Panc1 (cell line): Measurements from ENCODE around the gene GPR25. TPM values are rescaled to one million over a fixed set of nuclear protein-coding genes. Genes with fewer than 3 reads are reported as not detected.

ENCODE experiments used
- ATAC-seq: fragments of 200-7000 bp; cut with Tn5 transposase; 2 replicates; pipeline ENCODE4 v1.9.1; 2020; ENCODE audit warnings: mild to moderate bottlenecking, moderate library complexity
- BruUV-seq: library from RNA; stranded (reverse); fragments of 400-500 nt; replicated peaks from 2 replicates; lab custom pipeline; 2021; lab: Mats Ljungman, UMichigan
- CTCF ChIA-PET: fragments of 300-600 bp; sonication (Branson Sonifier 250); formaldehyde crosslinking; loops from one replicate; lab custom pipeline; 2022; ENCODE audit warnings: antibody characterized with exemption; lab: Charles Lee
- POLR2A ChIA-PET: fragments of 300-600 bp; sonication (Branson Sonifier 250); formaldehyde crosslinking; loops from one replicate; lab custom pipeline; 2022; ENCODE audit warnings: antibody characterized with exemption; lab: Charles Lee
- DNase-seq: peaks from one replicate; pipeline ENCODE4 v3.0.0-alpha.2; 2010; ENCODE audit warnings: low read depth, low spot score
- H3K27ac ChIP-seq: 2 replicates; pipeline ENCODE4 v1.5.1; 2011; ENCODE audit warnings: mild to moderate bottlenecking, low read length, inconsistent platforms
- H3K27me3 ChIP-seq: fragments of 200-500 bp; sonication (Bioruptor generic); 2 replicates; pipeline ENCODE4 v1.6.0; 2014; ENCODE audit warnings: low read length, inconsistent platforms; ENCODE audit not compliant: control insufficient read depth, insufficient read depth
- H3K36me3 ChIP-seq: fragments of 200-500 bp; sonication (Bioruptor generic); 2 replicates; pipeline ENCODE4 v1.5.1; 2014; ENCODE audit warnings: inconsistent platforms, mild to moderate bottlenecking, low read length, moderate library complexity; ENCODE audit not compliant: control insufficient read depth, insufficient read depth
- H3K4me1 ChIP-seq: 2 replicates; pipeline ENCODE4 v1.5.1; 2011; ENCODE audit warnings: inconsistent platforms, mild to moderate bottlenecking, low read length, moderate library complexity; ENCODE audit not compliant: control insufficient read depth, insufficient read depth
- H3K4me3 ChIP-seq, 2 experiments: 2 replicates each; pipeline ENCODE4 v1.5.1; 2011 to 2012; ENCODE audit warnings: low read depth in 2 of 2, low read length in 2 of 2, mild to moderate bottlenecking in 2 of 2, inconsistent platforms in 1 of 2, moderate library complexity in 1 of 2
- H3K9me3 ChIP-seq: fragments of 200-500 bp; sonication (Bioruptor generic); 2 replicates; pipeline ENCODE4 v1.5.1; 2014; ENCODE audit warnings: low read depth, mild to moderate bottlenecking, inconsistent platforms, low read length, moderate library complexity; ENCODE audit not compliant: control insufficient read depth, insufficient read depth
- CTCF ChIP-seq: fragments of 450-650 bp; IDR thresholded peaks from 2 replicates; pipeline ENCODE4 v1.5.1; 2017; ENCODE audit warnings: mild to moderate bottlenecking
- POLR2AphosphoS5 ChIP-seq: IDR thresholded peaks from 2 replicates; pipeline ENCODE4 v1.6.1; 2012; ENCODE audit warnings: mild to moderate bottlenecking, low read depth, low read length, moderate library complexity
- REST ChIP-seq, 2 experiments: IDR thresholded peaks; 2 replicates each; pipeline ENCODE4 v1.6.1; 2011 to 2012; ENCODE audit warnings: low read depth in 2 of 2, control low read depth in 1 of 2, low read length in 1 of 2, mild to moderate bottlenecking in 1 of 2, moderate library complexity in 1 of 2; ENCODE audit not compliant: insufficient read depth in 1 of 2
- SIN3A ChIP-seq: IDR thresholded peaks from 2 replicates; pipeline ENCODE4 v1.6.1; 2012; ENCODE audit warnings: low read depth, mild to moderate bottlenecking, low read length, moderate library complexity, borderline replicate concordance; ENCODE audit not compliant: insufficient read depth
- TCF7L2 ChIP-seq: IDR thresholded peaks from 2 replicates; pipeline ENCODE4 v1.6.1; 2011; ENCODE audit warnings: mild to moderate bottlenecking, low read depth, low read length, inconsistent platforms
- in situ Hi-C: cut with HindIII; loops from 2 replicates; pipeline ENCODE4 v1.10.0; 2016; ENCODE audit warnings: low sequenced_read_pairs, low pct_unique_long_range_greater_than_20kb
- intact Hi-C: fragments of 100-400 bp; cut with micrococcal nuclease; formaldehyde crosslinking; loops from one replicate; pipeline ENCODE4 v1.10.0; 2022; ENCODE audit not compliant: unreplicated experiment
- total RNA-seq: library from RNA; stranded (reverse); gene quantifications from one replicate; pipeline ENCODE4 v1.2.1, GENCODE V29; 2021; ENCODE audit not compliant: unreplicated experiment

Gene GPR25
- total RNA-seq, 1 experiment from 2014 or later: not detected

GRCh38 chr1:200905411-200906052 is 32.8 kb downstream of the GPR25 start:
- POLR2A ChIA-PET: no interaction called here

GRCh38 chr1:200906491-200906890 is 33.7 kb downstream of the GPR25 start:
- CTCF ChIA-PET: no interaction called here
- TF ChIP-seq REST (IDR thresholded peaks at IDR 0.05; ENCODE audit: insufficient read depth in 1 of 2, low read depth in 2 of 2, low read length in 1 of 2): no peak
- TF ChIP-seq CTCF: no peak
- no peak for TF ChIP-seq TCF7L2
- TF ChIP-seq POLR2AphosphoS5: no peak
- no peak for TF ChIP-seq SIN3A

More at GRCh38 chr1:200905411-200906052, 32.8 kb downstream of the GPR25 start:
- no peaks in the 10 kb centered on the region for H3K9me3 ChIP-seq
- H3K27ac ChIP-seq: no peak overlapping the region
- intact Hi-C loops (no loop called here), in situ Hi-C loops (no loop called here)
- H3K36me3 ChIP-seq: no peaks in the 10 kb centered on the region
- H3K4me3 ChIP-seq: no peak overlapping the region
- DNase-seq (no peak), ATAC-seq (peak; percentile 38; the same call in 1 of the 2 replicates)
- no peaks in the 10 kb centered on the region for H3K27me3 ChIP-seq
- 0 out of 2 replicates have a peak, but pooled peaks cover 4% of the 10 kb centered on the region for H3K4me1 ChIP-seq
- BruUV-seq: no TSS peak
- peak; percentile 66; the same call in 1 of the 2 replicates for TF ChIP-seq TCF7L2
- TF ChIP-seq POLR2AphosphoS5: no peak
- CTCF ChIA-PET: interaction anchor here (0.5 to 0.6 kb wide), 2 partner anchors 28 to 283 kb away, joined by 5 to 8 read pairs; no protein-coding TSS in a partner anchor

GRCh38 chr1:200907611-200908097 is 34.9 kb downstream of the GPR25 start:
- 0 out of 2 replicates have a peak, but pooled peaks cover 4% of the 10 kb centered on the region for H3K4me1 ChIP-seq
- DNase-seq (no peak), ATAC-seq (no peak)
- BruUV-seq: no TSS peak
- H3K27ac ChIP-seq: no peak overlapping the region
- in situ Hi-C loops (no loop called here), intact Hi-C loops (no loop called here)
- ChIA-PET POLR2A (no interaction called here), CTCF (no interaction called here)
- H3K4me3 ChIP-seq: no peak overlapping the region
- H3K9me3 ChIP-seq: no peaks in the 10 kb centered on the region
- TF ChIP-seq CTCF (no peak), POLR2AphosphoS5 (no peak), REST (IDR thresholded peaks at IDR 0.05; ENCODE audit: insufficient read depth in 1 of 2, low read depth in 2 of 2, low read length in 1 of 2) (no peak), SIN3A (no peak), TCF7L2 (no peak)
- no peaks in the 10 kb centered on the region for H3K36me3 ChIP-seq
- no peaks in the 10 kb centered on the region for H3K27me3 ChIP-seq

More at GRCh38 chr1:200906491-200906890, 33.7 kb downstream of the GPR25 start:
- 0 out of 2 replicates have a peak, but pooled peaks cover 4% of the 10 kb centered on the region for H3K4me1 ChIP-seq
- H3K4me3 ChIP-seq: no peak overlapping the region
- DNase-seq: no peak
- no peaks in the 10 kb centered on the region for H3K27me3 ChIP-seq
- POLR2A ChIA-PET: no interaction called here
- no peak for ATAC-seq
- intact Hi-C loops (no loop called here), in situ Hi-C loops (no loop called here)
- H3K27ac ChIP-seq: no peak overlapping the region
- no peaks in the 10 kb centered on the region for H3K36me3 ChIP-seq
- BruUV-seq: no TSS peak
- no peaks in the 10 kb centered on the region for H3K9me3 ChIP-seq
